Hepatocyte (in vitro differentiated cells): Measurements from ENCODE around the gene RIMS4. TPM values are rescaled to one million over a fixed set of nuclear protein-coding genes. Genes with fewer than 3 reads are reported as not detected.
A peak's percentile ranks its signal among the peaks of the same experiment; 100 is the strongest.

ENCODE experiments used
- DNase-seq: peaks from one replicate; pipeline ENCODE4 v3.0.0-alpha.2; 2016; ENCODE audit warnings: low spot score
- H2AFZ ChIP-seq: fragments of 200-600 bp; sonication (generic); 2 replicates; pipeline ENCODE4 v1.6.0; 2016; ENCODE audit warnings: antibody characterized with exemption, mild to moderate bottlenecking
- H3K27ac ChIP-seq: fragments of 200-600 bp; sonication (generic); 2 replicates; pipeline ENCODE4 v1.5.1; 2016; ENCODE audit warnings: mild to moderate bottlenecking
- H3K27me3 ChIP-seq: fragments of 200-600 bp; sonication (generic); 2 replicates; pipeline ENCODE4 v1.6.1; 2016
- H3K36me3 ChIP-seq: fragments of 200-600 bp; sonication (generic); replicated peaks from 2 replicates; pipeline ENCODE4 v1.5.1; 2016; ENCODE audit warnings: low read depth; ENCODE audit not compliant: insufficient read depth
- H3K4me1 ChIP-seq: fragments of 200-600 bp; sonication (generic); 2 replicates; pipeline ENCODE4 v1.5.1; 2016; ENCODE audit warnings: mild to moderate bottlenecking, moderate library complexity; ENCODE audit not compliant: insufficient read depth
- H3K4me2 ChIP-seq: fragments of 200-600 bp; sonication (generic); 2 replicates; pipeline ENCODE4 v1.6.0; 2016
- H3K4me3 ChIP-seq: fragments of 200-600 bp; sonication (generic); 2 replicates; pipeline ENCODE4 v1.5.1; 2016; ENCODE audit warnings: mild to moderate bottlenecking
- H3K79me2 ChIP-seq: fragments of 200-600 bp; sonication (generic); 2 replicates; pipeline ENCODE4 v1.6.0; 2017; ENCODE audit warnings: mild to moderate bottlenecking
- H3K9me2 ChIP-seq: fragments of 200-600 bp; sonication (generic); replicated peaks from 2 replicates; pipeline ENCODE4 v1.6.0; 2017; ENCODE audit warnings: mild to moderate bottlenecking; ENCODE audit not compliant: insufficient read depth
- H3K9me3 ChIP-seq: fragments of 200-600 bp; sonication (generic); 2 replicates; pipeline ENCODE4 v1.5.1; 2016; ENCODE audit warnings: low read depth, mild to moderate bottlenecking
- H4K20me1 ChIP-seq: fragments of 200-600 bp; sonication (generic); 2 replicates; pipeline ENCODE4 v1.6.0; 2016; ENCODE audit warnings: mild to moderate bottlenecking; ENCODE audit not compliant: insufficient read depth, poor library complexity, severe bottlenecking
- CTCF ChIP-seq: fragments of 200-600 bp; sonication (generic); IDR thresholded peaks from 2 replicates; pipeline ENCODE4 v1.5.1; 2016; ENCODE audit warnings: antibody characterized with exemption, mild to moderate bottlenecking; ENCODE audit not compliant: poor library complexity
- EZH2 ChIP-seq: fragments of 200-600 bp; sonication (generic); IDR thresholded peaks from 2 replicates; pipeline ENCODE4 v1.6.1; 2016; ENCODE audit warnings: antibody characterized with exemption, mild to moderate bottlenecking, borderline replicate concordance
- EZH2phosphoT487 ChIP-seq: fragments of 200-600 bp; sonication (generic); IDR thresholded peaks from one replicate; pipeline ENCODE4 v1.6.1; 2018; ENCODE audit warnings: antibody characterized with exemption, mild to moderate bottlenecking, low read depth, moderate library complexity; ENCODE audit not compliant: unreplicated experiment, severe bottlenecking
- WGBS: methylation state at CpG from one replicate; pipeline ENCODE4 v1.1.6; 2016; ENCODE audit warnings: low lambda C conversion rate; ENCODE audit errors: missing lambda C conversion rate; 5-methylcytosine and 5-hydroxymethylcytosine counted together
- polyA plus RNA-seq: library from polyadenylated mRNA; unstranded; fragments of >200 nt; fragmentation: Nextera tagmentation; extraction: Ambion mirVana; gene quantifications from 2 replicates; pipeline ENCODE4 v1.2.1, GENCODE V29; 2016
- total RNA-seq: library from RNA; depleted of rRNA; stranded (reverse); fragments of >200 nt; gene quantifications from 2 replicates; pipeline ENCODE4 v1.2.3, GENCODE V29; 2014

Gene RIMS4
- total and polyA plus RNA-seq, 2 experiments from 2014 or later: 5.1 to 9.0 TPM

- no peak overlapping the region for H2AFZ ChIP-seq
These were observed 73.2 kb downstream of the RIMS4 start for GRCh38 chr20:44737116-44737515.

GRCh38 chr20:44736170-44737021, 74.0 kb downstream of the RIMS4 start:
- Histone ChIP-seq H3K27me3 (no peaks in the 10 kb centered on the region), H3K4me2 (no peak overlapping the region), H3K4me3 (no peak overlapping the region), H3K36me3 (no peaks in the 10 kb centered on the region), H4K20me1 (no peaks in the 10 kb centered on the region), H3K4me1 (peaks cover 3% of the 10 kb centered on the region), H3K79me2 (no peaks in the 10 kb centered on the region), H3K9me3 (no peaks in the 10 kb centered on the region), H3K27ac (peak overlapping the region; percentile 17), H3K9me2 (no peaks in the 10 kb centered on the region), H2AFZ (peak overlapping the region; percentile 8)
- WGBS: 51% methylated on average over 6 of the region's 6 CpGs
- DNase-seq: peak; percentile 78
- TF ChIP-seq EZH2 (no peak), CTCF (no peak), EZH2phosphoT487 (no peak)

More at GRCh38 chr20:44737116-44737515, 73.2 kb downstream of the RIMS4 start:
- Histone ChIP-seq H3K9me2 (no peaks in the 10 kb centered on the region), H3K9me3 (no peaks in the 10 kb centered on the region), H3K4me1 (peaks cover 3% of the 10 kb centered on the region), H3K27me3 (no peaks in the 10 kb centered on the region), H3K27ac (no peak overlapping the region), H4K20me1 (no peaks in the 10 kb centered on the region), H3K79me2 (no peaks in the 10 kb centered on the region), H3K4me2 (no peak overlapping the region), H3K4me3 (no peak overlapping the region), H3K36me3 (no peaks in the 10 kb centered on the region)
- WGBS: 99% methylated on average over 4 of the region's 4 CpGs
- no peak for TF ChIP-seq EZH2phosphoT487
- TF ChIP-seq CTCF: no peak
- TF ChIP-seq EZH2: no peak
- no peak for DNase-seq

- peak overlapping the region; percentile 8 for H2AFZ ChIP-seq
- 88% methylated on average over 4 of the region's 4 CpGs for WGBS
- H4K20me1 ChIP-seq: no peaks in the 10 kb centered on the region
- no peaks in the 10 kb centered on the region for H3K36me3 ChIP-seq
- no peak overlapping the region for H3K4me3 ChIP-seq
- H3K9me3 ChIP-seq: no peaks in the 10 kb centered on the region
- no peaks in the 10 kb centered on the region for H3K79me2 ChIP-seq
- no peak overlapping the region for H3K4me2 ChIP-seq
- peaks cover 3% of the 10 kb centered on the region for H3K4me1 ChIP-seq
- DNase-seq: no peak
- H3K9me2 ChIP-seq: no peaks in the 10 kb centered on the region
- no peak for TF ChIP-seq EZH2
- TF ChIP-seq CTCF: no peak
- TF ChIP-seq EZH2phosphoT487: no peak
- peak overlapping the region; percentile 17 for H3K27ac ChIP-seq
- no peaks in the 10 kb centered on the region for H3K27me3 ChIP-seq
These were observed 74.6 kb downstream of the RIMS4 start for GRCh38 chr20:44735816-44736169.
